Ascending aorta (tissue), 2 donors: ENCODE results near the gene OSBPL8. TPM values are rescaled to one million over a fixed set of nuclear protein-coding genes. Genes with fewer than 3 reads are reported as not detected.
"Not testable (repeated sequence)": the region's sequence is repeated elsewhere in the genome, so short reads cannot be mapped to it uniquely, and the experiment has no call there.

Source experiments
- DNase-seq, 2 donors: peaks; one replicate each; pipeline ENCODE4 v3.0.0-alpha.2; 2019; ENCODE audit warnings: low spot score in 2 of 2
- H3K27ac ChIP-seq, 2 donors: fragments of 200-600 bp; sonication (generic); one replicate each; pipeline ENCODE4 v1.5.1; 2016 to 2017; ENCODE audit warnings: mild to moderate bottlenecking in 1 of 2
- H3K27me3 ChIP-seq: fragments of 200-600 bp; sonication (generic); one replicate; pipeline ENCODE4 v1.5.1; 2017
- H3K36me3 ChIP-seq, 2 donors: fragments of 200-600 bp; sonication (generic); one replicate each; pipeline ENCODE4 v1.5.1; 2016
- H3K4me1 ChIP-seq, 2 donors: fragments of 200-600 bp; sonication (generic); one replicate each; pipeline ENCODE4 v1.5.1; 2016 to 2017; ENCODE audit warnings: mild to moderate bottlenecking in 1 of 2
- H3K4me3 ChIP-seq, 2 donors: fragments of 200-600 bp; sonication (generic); one replicate each; pipeline ENCODE4 v1.5.1; 2016 to 2017; ENCODE audit warnings: mild to moderate bottlenecking in 1 of 2
- H3K9me3 ChIP-seq, 2 donors: fragments of 200-600 bp; sonication (generic); one replicate each; pipeline ENCODE4 v1.5.1; 2016
- intact Hi-C: fragments of 100-400 bp; cut with DNase I; formaldehyde crosslinking; loops from one replicate; pipeline ENCODE4 v1.15.1; 2023
- total RNA-seq: library from RNA; depleted of rRNA; stranded (reverse); fragments of >200 nt; gene quantifications from one replicate; pipeline ENCODE4 v1.1.0, GENCODE V29; 2016
- TF ChIP-seq, protein P1 (sequence below), 3 experiments: fragments of 200-600 bp in 2 of 3; fragments of 450-650 bp in 1 of 3; sonication (generic) in 2 of 3; IDR thresholded peaks; one replicate each; pipeline ENCODE4 v1.5.1; 2016 to 2019; ENCODE audit warnings: antibody characterized with exemption in 3 of 3, mild to moderate bottlenecking in 1 of 3, moderate library complexity in 1 of 3

Gene OSBPL8
- total RNA-seq, 1 donor from 2014 or later = 18.6 TPM

DNA sequence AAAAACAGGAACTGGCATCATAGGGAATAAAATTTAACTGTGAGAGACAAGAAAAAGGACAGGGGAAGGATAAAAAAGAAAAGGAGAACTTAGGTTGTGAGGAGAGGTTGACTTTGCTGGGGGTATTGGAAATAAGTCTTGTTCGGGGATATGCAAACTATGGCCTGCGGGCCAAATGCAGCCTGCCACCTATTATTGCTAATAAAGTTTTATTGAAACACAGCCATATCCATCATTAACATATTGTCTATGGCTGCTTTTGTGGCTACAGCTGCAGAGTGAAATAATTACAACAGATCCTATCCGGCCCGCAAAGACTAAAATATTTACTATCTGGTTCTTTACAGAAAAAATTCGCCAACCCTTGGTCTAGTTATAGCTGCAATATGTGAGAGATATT lies 230.0 kb downstream of the OSBPL8 start:
- Histone ChIP-seq H3K4me3 (no peak overlapping the region), H3K4me1 (no peaks in the 10 kb centered on the region), H3K27me3 (no peaks in the 10 kb centered on the region), H3K9me3 (no peaks in the 10 kb centered on the region), H3K36me3 (no peaks in the 10 kb centered on the region), H3K27ac (no peak overlapping the region)
- intact Hi-C loops = no loop called here
- TF ChIP-seq, protein P1, sequence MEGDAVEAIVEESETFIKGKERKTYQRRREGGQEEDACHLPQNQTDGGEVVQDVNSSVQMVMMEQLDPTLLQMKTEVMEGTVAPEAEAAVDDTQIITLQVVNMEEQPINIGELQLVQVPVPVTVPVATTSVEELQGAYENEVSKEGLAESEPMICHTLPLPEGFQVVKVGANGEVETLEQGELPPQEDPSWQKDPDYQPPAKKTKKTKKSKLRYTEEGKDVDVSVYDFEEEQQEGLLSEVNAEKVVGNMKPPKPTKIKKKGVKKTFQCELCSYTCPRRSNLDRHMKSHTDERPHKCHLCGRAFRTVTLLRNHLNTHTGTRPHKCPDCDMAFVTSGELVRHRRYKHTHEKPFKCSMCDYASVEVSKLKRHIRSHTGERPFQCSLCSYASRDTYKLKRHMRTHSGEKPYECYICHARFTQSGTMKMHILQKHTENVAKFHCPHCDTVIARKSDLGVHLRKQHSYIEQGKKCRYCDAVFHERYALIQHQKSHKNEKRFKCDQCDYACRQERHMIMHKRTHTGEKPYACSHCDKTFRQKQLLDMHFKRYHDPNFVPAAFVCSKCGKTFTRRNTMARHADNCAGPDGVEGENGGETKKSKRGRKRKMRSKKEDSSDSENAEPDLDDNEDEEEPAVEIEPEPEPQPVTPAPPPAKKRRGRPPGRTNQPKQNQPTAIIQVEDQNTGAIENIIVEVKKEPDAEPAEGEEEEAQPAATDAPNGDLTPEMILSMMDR (IDR thresholded peaks at IDR 0.05) = no peak
- DNase-seq = no peak

- no peaks in the 10 kb centered on the region for H3K36me3 ChIP-seq
- H3K27me3 ChIP-seq = no peaks in the 10 kb centered on the region
- intact Hi-C loops = no loop called here
- DNase-seq = no peak
- no peak overlapping the region for H3K4me3 ChIP-seq
- TF ChIP-seq, protein P1 (IDR thresholded peaks at IDR 0.05) = no peak
- no peak overlapping the region for H3K27ac ChIP-seq
- no peaks in the 10 kb centered on the region for H3K4me1 ChIP-seq
- no peaks in the 10 kb centered on the region for H3K9me3 ChIP-seq
Measured at GRCh38 chr12:76329159-76329558, 230.4 kb downstream of the OSBPL8 start.

- intact Hi-C loops, H3K4me1 ChIP-seq, H3K27me3 ChIP-seq, H3K4me3 ChIP-seq, DNase-seq, H3K9me3 ChIP-seq, H3K27ac ChIP-seq, H3K36me3 ChIP-seq: not testable (repeated sequence)
Measured at GRCh38 chr12:76319595-76320319, 239.8 kb downstream of the OSBPL8 start.

DNA sequence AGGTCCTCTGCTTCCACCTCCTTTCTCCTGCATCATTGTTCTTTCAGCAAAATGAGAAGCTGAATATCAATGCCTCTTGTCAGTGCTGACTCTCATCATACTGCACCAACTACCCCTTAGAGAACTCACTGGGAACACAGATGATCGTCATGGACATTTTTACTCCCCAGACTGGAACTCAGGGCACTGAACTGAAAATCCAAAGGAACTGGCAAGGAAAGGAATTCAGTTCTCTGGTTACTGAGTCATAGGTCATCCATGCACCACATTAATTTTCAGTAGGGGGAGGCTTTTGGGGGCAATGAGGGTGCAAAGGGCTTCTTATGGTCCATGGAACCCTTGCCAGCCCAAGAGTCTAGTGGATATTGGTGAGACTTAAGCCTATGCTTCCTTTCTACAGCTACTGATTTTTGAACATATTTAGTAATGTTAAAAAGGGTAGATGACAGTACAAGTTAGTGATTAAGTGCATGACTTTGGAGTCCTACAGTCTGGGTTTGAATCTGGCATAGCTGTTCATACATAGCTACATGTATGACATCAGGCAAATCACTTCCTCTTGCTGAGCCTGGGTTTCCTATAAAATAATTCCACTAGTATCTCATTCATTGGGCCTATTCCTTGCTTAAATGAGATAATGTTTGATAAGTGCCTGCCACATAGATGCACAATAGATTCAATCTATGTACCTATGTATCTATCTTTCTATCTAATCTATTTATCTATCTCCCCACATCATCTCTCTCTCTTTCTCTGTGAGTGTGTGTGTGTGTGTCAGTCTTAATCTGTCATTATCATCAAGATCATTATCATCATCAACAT lies 240.6 kb downstream of the OSBPL8 start:
- Histone ChIP-seq H3K4me3 (no peak overlapping the region), H3K27ac (no peak overlapping the region), H3K27me3 (no peaks in the 10 kb centered on the region), H3K36me3 (no peaks in the 10 kb centered on the region), H3K9me3 (no peaks in the 10 kb centered on the region), H3K4me1 (no peaks in the 10 kb centered on the region)
- intact Hi-C loops = no loop called here
- TF ChIP-seq, protein P1 (IDR thresholded peaks at IDR 0.05) = no peak
- DNase-seq = no peak

DNA sequence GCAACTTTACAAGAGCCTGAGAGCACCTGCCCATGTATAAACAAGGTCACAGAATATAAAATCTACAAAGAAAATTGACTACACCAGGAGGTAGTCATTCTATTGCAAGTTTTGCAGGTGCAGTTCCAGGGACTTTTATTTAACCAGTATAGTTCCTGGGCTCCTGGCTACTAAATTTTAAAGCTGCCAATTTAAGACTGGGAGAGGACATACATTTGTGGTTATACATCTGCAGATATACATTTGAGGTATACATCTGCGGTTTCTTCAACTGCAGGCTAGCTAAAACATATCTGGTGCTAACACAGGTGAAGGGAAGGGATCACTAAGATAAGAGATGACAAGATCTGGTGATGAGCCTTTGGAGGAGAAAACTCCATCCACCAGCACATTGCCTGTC lies 241.6 kb downstream of the OSBPL8 start:
- TF ChIP-seq, protein P1 (IDR thresholded peaks at IDR 0.05) = no peak
- no peaks in the 10 kb centered on the region for H3K9me3 ChIP-seq
- no peaks in the 10 kb centered on the region for H3K36me3 ChIP-seq
- H3K27ac ChIP-seq = no peak overlapping the region
- H3K27me3 ChIP-seq = no peaks in the 10 kb centered on the region
- intact Hi-C loops = no loop called here
- no peak overlapping the region for H3K4me3 ChIP-seq
- no peak for DNase-seq
- no peaks in the 10 kb centered on the region for H3K4me1 ChIP-seq

- Histone ChIP-seq H3K4me1 (no peaks in the 10 kb centered on the region), H3K36me3 (no peaks in the 10 kb centered on the region), H3K9me3 (no peaks in the 10 kb centered on the region), H3K27me3 (no peaks in the 10 kb centered on the region), H3K27ac (no peak overlapping the region), H3K4me3 (no peak overlapping the region)
- intact Hi-C loops = no loop called here
- TF ChIP-seq, protein P1 (IDR thresholded peaks at IDR 0.05) = no peak
- no peak for DNase-seq
Measured at GRCh38 chr12:76316468-76316867, 243.1 kb downstream of the OSBPL8 start.
